Activated naive CD8-positive, alpha-beta T cell treated with anti-CD3 and anti-CD28 coated beads, Interleukin-2, amount 10 ng/mL, durations not matched to agents 7 days and 5 days (primary cell): ENCODE data around the gene TTC9. TPM values are rescaled to one million over a fixed set of nuclear protein-coding genes. Genes with fewer than 3 reads are reported as not detected.
"Not testable (repeated sequence)": the region's sequence is repeated elsewhere in the genome, so short reads cannot be mapped to it uniquely, and the experiment has no call there.

Experiments
- ATAC-seq: fragments of 150-1000 bp; cut with Tn5 transposase; one replicate; pipeline ENCODE4 v1.10.0; 2021; ENCODE audit warnings: low read depth, moderate library complexity
- POLR2A ChIA-PET: fragments of 350-600 bp; sonication (Branson Sonifier 250); formaldehyde crosslinking; loops from one replicate; lab custom pipeline; 2021; ENCODE audit warnings: antibody characterized with exemption; lab: Charles Lee
- DNase-seq: peaks from one replicate; pipeline ENCODE4 v3.0.0; 2021
- H3K27ac Mint-ChIP-seq: one replicate; pipeline ENCODE4 v1.8.0; 2022; ENCODE audit warnings: mild to moderate bottlenecking, mixed read lengths
- H3K27me3 Mint-ChIP-seq: one replicate; pipeline ENCODE4 v1.8.0; 2022; ENCODE audit warnings: mild to moderate bottlenecking, moderate library complexity, mixed read lengths
- H3K36me3 Mint-ChIP-seq: one replicate; pipeline ENCODE4 v1.8.0; 2021; ENCODE audit warnings: mild to moderate bottlenecking, mixed read lengths
- H3K4me1 Mint-ChIP-seq: one replicate; pipeline ENCODE4 v1.8.0; 2021; ENCODE audit warnings: mixed read lengths
- H3K4me3 Mint-ChIP-seq: one replicate; pipeline ENCODE4 v1.8.0; 2022; ENCODE audit warnings: mild to moderate bottlenecking, moderate library complexity, mixed read lengths
- H3K9me3 Mint-ChIP-seq: one replicate; pipeline ENCODE4 v1.8.0; 2021; ENCODE audit warnings: mixed read lengths
- total RNA-seq, 2 experiments: library from RNA; stranded (reverse); gene quantifications; one replicate each; pipeline ENCODE4 v1.2.3, GENCODE V29; 2021

Gene TTC9
- total RNA-seq, 2 experiments from 2014 or later, result 16.6 to 17.2 TPM

DNA sequence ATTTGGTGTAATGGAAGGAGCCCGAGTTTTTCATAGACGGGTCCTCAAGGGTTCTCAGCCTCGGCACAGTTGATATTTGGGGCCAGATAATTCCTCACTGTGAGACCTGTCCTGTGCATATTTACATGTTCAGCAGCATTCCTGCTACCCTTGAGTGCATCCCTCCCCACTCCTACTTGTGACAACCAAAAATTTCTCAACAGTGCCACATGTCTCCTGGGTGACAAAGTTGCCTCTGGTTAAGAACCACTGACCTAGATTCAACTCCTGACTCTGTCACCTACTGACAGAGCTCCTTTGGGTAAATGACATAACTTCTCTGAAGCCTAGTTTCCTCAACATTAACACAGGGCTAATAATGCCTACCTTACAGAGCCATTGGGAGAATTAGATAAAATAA is 60.4 kb downstream of the TTC9 start:
- Mint-ChIP-seq H3K4me1 (peaks cover 1% of the 10 kb centered on the region), H3K36me3 (no peaks in the 10 kb centered on the region), H3K27me3 (peaks cover 2% of the 10 kb centered on the region), H3K4me3 (no peak overlapping the region), H3K27ac (no peak overlapping the region), H3K9me3 (no peaks in the 10 kb centered on the region)
- DNase-seq (no peak), ATAC-seq (no peak)
- POLR2A ChIA-PET, result no interaction called here

DNA sequence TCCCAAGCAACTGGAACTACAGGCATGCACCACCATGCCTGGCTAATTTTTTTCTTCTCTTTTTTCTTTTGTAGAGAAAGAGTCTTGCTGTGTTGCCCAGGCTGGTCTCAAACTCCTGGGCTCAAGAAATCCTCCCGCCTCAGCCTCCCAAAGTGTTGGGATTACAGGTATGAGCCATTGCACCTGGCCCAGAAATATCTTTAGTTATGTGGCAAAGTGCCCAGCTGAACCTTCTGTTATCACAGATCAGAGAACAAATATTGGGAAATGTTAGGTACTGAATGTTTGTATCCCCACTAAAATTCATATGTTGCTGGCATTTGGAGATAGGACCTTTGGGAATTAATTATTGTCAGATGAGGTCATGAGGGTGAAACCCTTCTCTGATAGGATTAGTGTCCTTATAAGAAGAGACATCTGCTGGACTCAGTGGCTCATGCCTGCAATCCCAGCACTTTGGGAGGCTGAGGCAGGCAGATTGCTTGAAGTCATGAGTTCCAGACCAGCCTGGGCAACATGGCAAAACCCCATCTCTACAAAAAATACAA is 62.0 kb downstream of the TTC9 start:
- H3K27me3 Mint-ChIP-seq, H3K9me3 Mint-ChIP-seq, H3K27ac Mint-ChIP-seq, ATAC-seq, H3K36me3 Mint-ChIP-seq, H3K4me1 Mint-ChIP-seq, H3K4me3 Mint-ChIP-seq, POLR2A ChIA-PET, DNase-seq: not testable (repeated sequence)

DNA sequence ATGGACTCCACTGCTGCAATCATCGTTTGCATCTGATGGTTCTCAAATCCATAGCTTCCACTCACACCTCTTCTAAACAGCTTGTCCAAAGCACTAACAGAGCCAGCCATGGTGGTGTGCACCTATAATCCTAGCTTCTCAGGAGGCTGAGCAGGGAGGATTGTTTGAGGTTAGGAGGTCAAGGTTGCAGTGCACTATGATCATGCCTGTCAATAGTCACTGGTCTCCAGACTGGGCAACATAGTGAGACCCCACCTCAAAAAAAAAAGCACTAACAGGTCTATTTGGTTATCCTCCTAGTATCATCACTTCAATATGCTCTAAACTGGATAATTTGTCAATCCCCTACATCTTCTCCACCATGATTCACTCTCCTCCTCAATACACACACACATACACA is 63.2 kb downstream of the TTC9 start:
- POLR2A ChIA-PET, result no interaction called here

DNA sequence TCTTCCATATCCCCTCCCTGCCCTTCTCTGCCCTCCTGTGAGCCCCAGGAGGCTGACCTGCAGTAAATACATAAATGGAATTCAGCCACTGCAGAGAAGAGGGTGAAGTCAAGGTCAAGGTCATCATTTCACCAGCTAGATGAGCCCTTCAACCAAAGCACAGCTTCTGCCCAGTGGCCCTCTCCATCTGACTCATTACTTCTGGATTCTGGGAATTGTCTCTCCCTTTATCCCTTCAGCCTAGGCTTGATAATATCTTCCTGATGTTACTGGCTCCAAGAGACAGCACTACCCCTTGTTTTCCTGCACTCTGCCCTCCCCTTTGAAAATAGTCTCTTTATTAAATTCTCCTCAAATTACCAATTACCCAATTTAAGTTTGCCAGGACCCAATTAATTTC is 64.5 kb downstream of the TTC9 start:
- POLR2A ChIA-PET, result no interaction called here
- H3K9me3 Mint-ChIP-seq, result no peaks in the 10 kb centered on the region
- ATAC-seq, result no peak

More for the DNA sequence above, 63.2 kb downstream of the TTC9 start:
- ATAC-seq (no peak), DNase-seq (no peak)
- H3K4me1 Mint-ChIP-seq, result peaks cover 3% of the 10 kb centered on the region
- H3K9me3 Mint-ChIP-seq, result no peaks in the 10 kb centered on the region
- no peaks in the 10 kb centered on the region for H3K36me3 Mint-ChIP-seq
- H3K27me3 Mint-ChIP-seq, result no peaks in the 10 kb centered on the region
- no peak overlapping the region for H3K4me3 Mint-ChIP-seq
- no peak overlapping the region for H3K27ac Mint-ChIP-seq

DNA sequence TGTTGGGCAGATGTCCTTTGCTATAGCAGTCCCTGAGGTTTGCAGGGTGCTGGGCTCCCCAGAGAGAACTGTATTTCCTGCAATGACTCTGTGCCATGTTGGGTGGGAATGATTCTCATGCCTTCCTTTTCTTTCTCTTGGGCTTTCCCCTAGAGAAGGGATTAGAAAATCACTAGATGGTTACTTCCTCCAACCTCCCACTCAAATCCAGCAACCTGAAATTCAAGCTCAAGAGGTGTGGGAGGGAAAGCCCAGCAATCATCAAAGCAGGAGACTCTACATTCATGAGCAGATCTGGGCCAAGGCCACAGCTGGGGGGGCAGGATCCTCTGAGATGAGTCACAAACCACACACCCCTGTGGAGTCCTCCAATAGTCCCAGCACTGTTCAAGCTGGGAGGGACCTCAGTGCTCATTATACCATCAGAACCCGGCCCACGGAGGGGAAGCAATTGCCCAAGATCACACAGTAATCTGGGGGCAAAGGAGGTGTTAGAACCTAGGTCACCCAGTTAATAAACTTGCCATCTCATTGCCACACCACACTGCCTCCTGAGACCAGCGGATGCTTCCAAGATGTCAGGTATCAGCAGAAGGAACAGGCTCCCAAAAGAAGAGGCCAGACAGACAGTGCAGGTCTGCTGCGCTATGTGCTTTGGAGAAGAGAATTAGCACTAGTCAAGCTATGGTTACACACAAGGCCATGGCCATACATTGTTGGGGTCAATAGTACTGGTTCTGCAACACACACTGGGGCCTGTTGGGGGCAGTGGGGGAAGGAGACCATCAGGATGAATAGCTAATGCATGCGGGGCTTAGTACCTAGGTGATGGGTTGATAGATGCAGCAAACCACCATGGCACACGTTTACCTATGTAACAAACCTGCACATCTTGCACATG is 65.7 kb downstream of the TTC9 start:
- ATAC-seq (peak; percentile 66), DNase-seq (no peak)
- no peaks in the 10 kb centered on the region for H3K36me3 Mint-ChIP-seq
- H3K27me3 Mint-ChIP-seq, result no peaks in the 10 kb centered on the region
- H3K9me3 Mint-ChIP-seq, result no peaks in the 10 kb centered on the region
- H3K27ac Mint-ChIP-seq, result no peak overlapping the region
- no peak overlapping the region for H3K4me3 Mint-ChIP-seq
- POLR2A ChIA-PET, result interaction anchor here (0.6 to 0.8 kb wide), 2 partner anchors 48 to 94 kb away, joined by 3 read pairs; no protein-coding TSS in a partner anchor
- peaks cover 3% of the 10 kb centered on the region for H3K4me1 Mint-ChIP-seq

More for the DNA sequence above, 64.5 kb downstream of the TTC9 start:
- Mint-ChIP-seq H3K4me3 (no peak overlapping the region), H3K4me1 (peaks cover 3% of the 10 kb centered on the region), H3K36me3 (no peaks in the 10 kb centered on the region), H3K27me3 (no peaks in the 10 kb centered on the region), H3K27ac (no peak overlapping the region)
- DNase-seq, result no peak

DNA sequence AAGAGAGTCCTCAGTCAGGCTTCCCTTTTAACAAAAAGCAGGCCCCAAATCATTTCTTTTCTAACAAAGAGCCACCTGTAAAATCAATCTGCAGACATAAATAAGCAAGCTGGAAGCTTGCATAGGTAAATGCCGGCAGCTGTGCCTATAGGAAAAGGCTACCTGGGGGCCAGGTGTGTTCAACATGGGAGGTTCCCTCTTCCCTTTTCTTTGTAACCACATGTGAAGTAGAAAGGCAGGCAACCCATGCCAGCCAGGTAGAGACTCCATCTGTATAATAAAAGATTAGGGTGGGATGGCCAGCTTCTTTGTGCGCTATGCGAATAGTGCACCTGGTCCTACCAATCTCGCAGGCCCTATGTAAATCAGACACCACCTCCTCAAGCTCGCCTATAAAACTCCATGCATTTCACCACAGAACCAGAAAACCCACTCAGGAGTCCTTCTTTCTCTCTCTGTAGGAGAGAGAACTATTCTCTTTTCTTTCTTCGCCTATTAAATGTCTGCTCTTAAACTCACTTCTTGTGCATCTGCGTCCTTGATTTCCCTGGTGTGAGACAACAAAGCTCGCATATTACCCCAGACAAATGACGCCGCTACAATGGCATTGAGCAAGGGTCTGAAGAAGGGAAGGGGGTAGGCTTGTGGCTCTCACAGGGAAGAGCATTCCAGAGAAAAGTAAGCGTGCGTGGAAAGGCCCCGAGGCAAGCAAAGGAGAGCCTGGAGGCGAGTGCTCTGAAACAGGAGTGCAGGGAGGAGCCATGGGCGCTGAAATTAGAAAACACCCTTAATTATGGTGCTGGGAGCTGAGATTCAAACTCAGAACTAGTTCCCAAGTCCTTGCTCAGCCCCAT is 67.2 kb downstream of the TTC9 start:
- no peaks in the 10 kb centered on the region for H3K27me3 Mint-ChIP-seq
- H3K36me3 Mint-ChIP-seq, result no peaks in the 10 kb centered on the region
- peaks cover 4% of the 10 kb centered on the region for H3K4me1 Mint-ChIP-seq
- DNase-seq (no peak), ATAC-seq (no peak)
- no peak overlapping the region for H3K4me3 Mint-ChIP-seq
- no peaks in the 10 kb centered on the region for H3K9me3 Mint-ChIP-seq
- POLR2A ChIA-PET, result interaction anchor here (0.8 kb wide), 1 partner anchor 95 kb away, joined by 3 read pairs; no protein-coding TSS in a partner anchor
- no peak overlapping the region for H3K27ac Mint-ChIP-seq

DNA sequence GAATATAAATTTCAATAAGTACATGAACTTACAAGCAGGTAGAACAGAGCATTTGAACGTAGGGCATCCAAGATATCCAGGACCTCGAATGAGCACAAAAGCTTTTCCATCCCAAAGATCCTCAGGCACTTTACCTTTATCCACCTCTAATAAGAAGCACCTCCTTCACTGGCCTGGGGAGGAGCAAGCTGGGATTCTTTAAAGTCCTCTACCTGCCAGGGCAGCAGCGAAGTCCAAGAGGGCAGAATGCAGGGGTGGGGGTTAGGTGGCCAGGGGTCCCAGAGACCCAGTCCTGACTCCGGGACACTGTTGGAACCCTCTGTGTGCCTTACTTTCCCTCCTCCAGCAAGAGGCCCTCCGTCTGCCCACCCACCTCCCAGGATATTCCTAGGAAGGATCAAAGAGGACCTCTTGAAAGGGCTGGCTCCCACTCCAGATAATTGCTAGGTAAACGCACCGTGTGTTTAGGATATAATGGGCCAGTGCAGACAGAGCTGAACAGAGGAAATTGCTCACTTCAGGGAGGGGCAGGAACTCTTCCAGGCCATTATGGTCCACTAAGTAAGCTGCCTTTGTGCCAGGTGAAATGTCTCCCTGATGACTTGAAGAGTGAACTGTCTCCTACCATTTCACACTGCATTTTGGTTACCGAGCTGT is 68.1 kb downstream of the TTC9 start:
- H3K4me3 Mint-ChIP-seq, result no peak overlapping the region
- H3K36me3 Mint-ChIP-seq, result no peaks in the 10 kb centered on the region
- H3K27ac Mint-ChIP-seq, result no peak overlapping the region
- POLR2A ChIA-PET, result no interaction called here
- H3K9me3 Mint-ChIP-seq, result no peaks in the 10 kb centered on the region
- peaks cover 7% of the 10 kb centered on the region for H3K4me1 Mint-ChIP-seq
- DNase-seq (no peak), ATAC-seq (no peak)
- no peaks in the 10 kb centered on the region for H3K27me3 Mint-ChIP-seq

DNA sequence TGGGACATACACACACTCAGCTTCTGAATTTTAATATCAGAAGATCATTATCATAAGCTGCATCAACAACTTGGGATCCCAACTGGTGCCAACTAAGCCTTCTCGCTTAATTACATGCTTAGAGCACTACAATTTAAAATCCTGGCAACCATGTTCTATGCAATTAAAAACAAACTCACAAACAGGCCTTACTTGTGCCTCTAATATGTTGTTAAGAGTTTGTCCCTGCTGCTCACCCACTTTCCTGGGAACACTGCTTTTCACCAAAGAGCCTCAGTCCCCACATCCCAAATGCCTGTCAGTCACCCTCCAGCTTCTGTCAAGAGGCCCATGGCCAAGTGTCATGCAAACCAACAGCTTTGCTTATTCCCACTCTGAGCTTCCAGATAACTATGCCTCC is 69.7 kb downstream of the TTC9 start:
- Mint-ChIP-seq H3K36me3 (no peaks in the 10 kb centered on the region), H3K4me3 (no peak overlapping the region), H3K27ac (no peak overlapping the region), H3K27me3 (peaks cover 5% of the 10 kb centered on the region), H3K9me3 (no peaks in the 10 kb centered on the region), H3K4me1 (peaks cover 7% of the 10 kb centered on the region)
- ATAC-seq (no peak), DNase-seq (no peak)
- POLR2A ChIA-PET, result no interaction called here

DNA sequence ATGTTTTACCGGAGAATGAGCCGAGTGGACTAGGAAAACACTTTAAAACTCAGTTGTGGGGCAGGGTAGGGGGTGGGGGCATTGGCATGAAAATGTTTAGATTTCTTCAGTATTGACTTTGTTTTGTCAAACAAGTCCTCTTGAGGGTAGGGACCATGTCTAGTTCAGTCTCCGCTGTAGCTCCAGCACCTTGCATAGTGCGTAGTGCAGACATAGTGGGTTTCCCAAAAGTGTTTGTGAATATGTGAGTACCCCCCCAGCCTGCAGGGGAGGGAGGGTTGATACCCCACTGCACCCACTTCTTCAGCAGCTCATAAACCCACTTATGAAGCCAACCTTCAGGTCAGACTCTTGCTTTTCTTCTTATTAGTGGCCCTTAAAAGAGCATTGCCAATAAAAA is 71.4 kb downstream of the TTC9 start:
- Mint-ChIP-seq H3K27ac (no peak overlapping the region), H3K36me3 (no peaks in the 10 kb centered on the region), H3K4me3 (no peak overlapping the region), H3K9me3 (no peaks in the 10 kb centered on the region), H3K27me3 (peaks cover 5% of the 10 kb centered on the region), H3K4me1 (peaks cover 3% of the 10 kb centered on the region)
- POLR2A ChIA-PET, result interaction anchor here (0.8 to 1.7 kb wide), 4 partner anchors 57 to 96 kb away, joined by 3 to 5 read pairs (median 3); partner anchors contain the start of gene MAP3K9
- no peak for ATAC-seq
- no peak for DNase-seq

DNA sequence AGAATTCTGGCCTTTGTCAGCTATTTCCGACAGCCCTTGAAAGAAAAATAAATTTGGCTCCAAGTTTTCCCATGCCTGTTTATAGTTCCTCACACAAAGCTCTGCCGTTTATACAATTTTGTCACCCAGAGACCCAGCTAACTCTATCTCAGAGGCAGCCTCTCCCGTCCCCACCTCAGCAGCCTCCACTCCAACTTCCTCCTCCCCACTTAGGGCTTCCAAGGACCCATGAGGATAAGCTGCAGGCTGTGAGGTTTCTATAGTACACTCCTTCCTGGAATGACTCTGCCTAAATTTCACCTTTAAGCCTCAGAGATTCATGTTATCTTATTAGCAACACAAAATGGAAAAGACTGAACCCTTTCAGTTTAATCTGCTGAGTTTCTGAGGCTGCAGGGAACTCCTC is 71.8 kb downstream of the TTC9 start:
- Mint-ChIP-seq H3K9me3 (no peaks in the 10 kb centered on the region), H3K27me3 (peaks cover 5% of the 10 kb centered on the region), H3K4me1 (peaks cover 3% of the 10 kb centered on the region), H3K4me3 (no peak overlapping the region), H3K36me3 (no peaks in the 10 kb centered on the region), H3K27ac (no peak overlapping the region)
- ATAC-seq (no peak), DNase-seq (no peak)
- POLR2A ChIA-PET, result interaction anchor here (0.8 to 1.7 kb wide), 4 partner anchors 58 to 96 kb away, joined by 3 to 5 read pairs (median 3); partner anchors contain the start of gene MAP3K9

DNA sequence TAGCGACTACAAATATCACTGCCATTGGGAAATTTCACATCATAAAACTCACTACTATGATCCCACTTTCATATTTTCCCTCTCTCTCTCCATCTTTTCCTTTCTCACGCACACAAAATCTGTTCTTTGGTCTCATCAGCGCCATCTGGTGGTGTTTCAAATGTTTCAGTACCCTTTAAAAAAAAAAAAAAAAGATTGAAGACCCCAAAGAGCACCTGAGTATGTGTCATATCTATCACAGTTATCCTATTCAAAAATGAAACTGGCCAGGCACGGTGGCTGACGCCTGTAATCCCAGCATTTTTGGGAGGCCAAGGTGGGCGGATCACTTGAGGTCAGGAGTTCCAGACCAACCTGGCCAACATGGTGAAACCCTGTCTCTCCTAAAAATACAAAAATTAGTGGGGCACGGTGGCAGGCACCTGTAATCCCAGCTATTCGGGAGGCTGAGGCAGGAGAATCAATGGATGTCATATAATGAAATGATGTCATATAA is 72.4 kb downstream of the TTC9 start:
- ATAC-seq, result no peak
- H3K27me3 Mint-ChIP-seq, result peaks cover 5% of the 10 kb centered on the region
- H3K4me1 Mint-ChIP-seq, result peaks cover 3% of the 10 kb centered on the region
- H3K27ac Mint-ChIP-seq, result no peak overlapping the region
- DNase-seq, result no peak
- no peaks in the 10 kb centered on the region for H3K9me3 Mint-ChIP-seq
- POLR2A ChIA-PET, result interaction anchor here (0.8 to 0.9 kb wide), 2 partner anchors 71 to 95 kb away, joined by 3 to 5 read pairs; partner anchors contain the start of gene MAP3K9
- H3K4me3 Mint-ChIP-seq, result no peak overlapping the region
- H3K36me3 Mint-ChIP-seq, result no peaks in the 10 kb centered on the region

DNA sequence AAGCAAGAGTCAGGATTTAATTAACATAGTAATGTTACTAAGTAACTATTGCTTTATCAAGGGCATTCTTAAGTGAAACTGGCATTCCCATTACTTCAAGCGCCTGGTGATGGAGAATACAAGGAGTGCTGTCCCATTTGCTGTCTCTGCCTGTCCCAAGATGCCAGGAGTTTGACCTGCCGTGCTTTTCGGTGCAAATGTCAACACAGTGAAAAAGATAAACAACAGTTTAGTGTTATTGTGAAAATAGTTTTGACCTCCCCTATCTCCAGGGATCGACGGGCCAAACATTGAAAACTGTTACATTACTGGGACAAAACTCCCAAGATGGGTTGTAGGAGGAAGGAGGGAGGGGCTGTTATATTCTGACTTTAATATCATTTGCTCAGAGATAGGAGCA is 74.8 kb downstream of the TTC9 start:
- no peak for DNase-seq
- no peaks in the 10 kb centered on the region for H3K36me3 Mint-ChIP-seq
- no peak overlapping the region for H3K4me3 Mint-ChIP-seq
- no peak for ATAC-seq
- peaks cover 3% of the 10 kb centered on the region for H3K4me1 Mint-ChIP-seq
- no peak overlapping the region for H3K27ac Mint-ChIP-seq
- H3K27me3 Mint-ChIP-seq, result peaks cover 5% of the 10 kb centered on the region
- POLR2A ChIA-PET, result interaction anchor here (1.2 kb wide), 1 partner anchor 76 kb away, joined by 4 read pairs; no protein-coding TSS in a partner anchor
- H3K9me3 Mint-ChIP-seq, result no peaks in the 10 kb centered on the region
